ENCODE data around the gene KRTAP3-1.

GRCh38 chr17:40978575-40979151 lies 30.3 kb downstream of the KRTAP3-1 start:
- TF ChIP-seq POLR2A (IDR thresholded peaks at IDR 0.05), result no peak
- TF ChIP-seq EP300 (IDR thresholded peaks at IDR 0.05), result no peak
- TF ChIP-seq POLR2AphosphoS5 (IDR thresholded peaks at IDR 0.05), result no peak
